Progenitor cell of endocrine pancreas (in vitro differentiated cells): Measurements from ENCODE around the gene RAB6B. TPM values are rescaled to one million over a fixed set of nuclear protein-coding genes. Genes with fewer than 3 reads are reported as not detected.
A peak's percentile ranks its signal among the peaks of the same experiment; 100 is the strongest.

Experiments
- DNase-seq: peaks from one replicate; pipeline ENCODE4 v3.0.0; 2021; ENCODE audit warnings: low spot score; ENCODE audit not compliant: unreplicated experiment
- H3K27ac Mint-ChIP-seq: 2 replicates; pipeline ENCODE4 v1.8.0; 2021; ENCODE audit warnings: mild to moderate bottlenecking, moderate library complexity, mixed read lengths
- H3K27me3 Mint-ChIP-seq: 2 replicates; pipeline ENCODE4 v1.8.0; 2021; ENCODE audit warnings: mixed read lengths
- H3K36me3 Mint-ChIP-seq: 2 replicates; pipeline ENCODE4 v1.8.0; 2022; ENCODE audit warnings: mixed read lengths; ENCODE audit not compliant: insufficient read depth
- H3K4me1 Mint-ChIP-seq: 2 replicates; pipeline ENCODE4 v1.8.0; 2021; ENCODE audit warnings: low read depth, mixed read lengths
- H3K4me3 Mint-ChIP-seq: 2 replicates; pipeline ENCODE4 v1.8.0; 2021; ENCODE audit warnings: low read depth, mild to moderate bottlenecking, moderate library complexity, mixed read lengths
- H3K9me3 Mint-ChIP-seq: 2 replicates; pipeline ENCODE4 v1.8.0; 2021; ENCODE audit warnings: low read depth, mixed read lengths
- CTCF ChIP-seq: fragments of 200-600 bp; sonication (generic); IDR thresholded peaks from one replicate; pipeline ENCODE4 v1.5.0; 2021; ENCODE audit warnings: antibody characterized with exemption, mild to moderate bottlenecking; ENCODE audit not compliant: unreplicated experiment
- total RNA-seq: library from RNA; stranded (reverse); gene quantifications from 2 replicates; pipeline ENCODE4 v1.2.1, GENCODE V29; 2021

RAB6B gene
- total RNA-seq, 1 donor from 2014 or later, result 10.5 TPM

GRCh38 chr3:133820129-133820528 is 75.6 kb downstream of the RAB6B start:
- Mint-ChIP-seq H3K27me3 (no peaks in the 10 kb centered on the region), H3K4me3 (no peak overlapping the region), H3K9me3 (no peaks in the 10 kb centered on the region), H3K36me3 (peaks cover 15% of the 10 kb centered on the region), H3K4me1 (no peaks in the 10 kb centered on the region), H3K27ac (no peak overlapping the region)
- DNase-seq, result no peak
- no peak for TF ChIP-seq CTCF

- Mint-ChIP-seq H3K36me3 (peaks cover 15% of the 10 kb centered on the region), H3K4me1 (peaks cover 1% of the 10 kb centered on the region), H3K27ac (no peak overlapping the region)
Observed at GRCh38 chr3:133815386-133815785, 80.3 kb downstream of the RAB6B start.

GRCh38 chr3:133812872-133813271 is 82.8 kb downstream of the RAB6B start:
- H3K36me3 Mint-ChIP-seq, result peaks cover 18% of the 10 kb centered on the region
- H3K4me3 Mint-ChIP-seq, result no peak overlapping the region
- DNase-seq, result no peak
- H3K9me3 Mint-ChIP-seq, result no peaks in the 10 kb centered on the region
- H3K4me1 Mint-ChIP-seq, result peaks cover 3% of the 10 kb centered on the region
- no peak for TF ChIP-seq CTCF
- no peaks in the 10 kb centered on the region for H3K27me3 Mint-ChIP-seq
- H3K27ac Mint-ChIP-seq, result peak overlapping the region; percentile 10

More at GRCh38 chr3:133815386-133815785, 80.3 kb downstream of the RAB6B start:
- Mint-ChIP-seq H3K9me3 (no peaks in the 10 kb centered on the region), H3K4me3 (no peak overlapping the region), H3K27me3 (no peaks in the 10 kb centered on the region)
- no peak for TF ChIP-seq CTCF
- no peak for DNase-seq

GRCh38 chr3:133805702-133806475 is 89.8 kb downstream of the RAB6B start, which contains the start of gene SRPRB:
SRPRB (plus strand) TSS chr3:133805815; CDS start chr3:133805849, 34 bp downstream.
- peak; percentile 84 for DNase-seq
- Mint-ChIP-seq H3K27me3 (peaks cover 16% of the 10 kb centered on the region), H3K36me3 (peaks cover 6% of the 10 kb centered on the region), H3K4me1 (peaks cover 17% of the 10 kb centered on the region), H3K4me3 (peak within 1 kb of the TSS; percentile 95), H3K27ac (peak within 1 kb of the TSS; percentile 88), H3K9me3 (no peaks in the 10 kb centered on the region)
- no peak for TF ChIP-seq CTCF

GRCh38 chr3:133805384-133805701 is 90.3 kb downstream of the RAB6B start:
- H3K27me3 Mint-ChIP-seq, result peaks cover 20% of the 10 kb centered on the region
- H3K4me3 Mint-ChIP-seq, result peak overlapping the region; percentile 95
- no peak for DNase-seq
- H3K27ac Mint-ChIP-seq, result peak overlapping the region; percentile 88
- TF ChIP-seq CTCF, result no peak
- H3K4me1 Mint-ChIP-seq, result peaks cover 17% of the 10 kb centered on the region
- peaks cover 6% of the 10 kb centered on the region for H3K36me3 Mint-ChIP-seq
- H3K9me3 Mint-ChIP-seq, result no peaks in the 10 kb centered on the region
